HG03066 (cell line): ENCODE measurements around the gene TBC1D1.
A peak's percentile ranks its signal among the peaks of the same experiment; 100 is the strongest.

Source experiments
- ATAC-seq: cut with Tn5 transposase; IDR thresholded peaks from one replicate; pipeline ENCODE4 v1.9.1; 2021; ENCODE audit warnings: low read depth; ENCODE audit not compliant: unreplicated experiment

Gene TBC1D1

DNA sequence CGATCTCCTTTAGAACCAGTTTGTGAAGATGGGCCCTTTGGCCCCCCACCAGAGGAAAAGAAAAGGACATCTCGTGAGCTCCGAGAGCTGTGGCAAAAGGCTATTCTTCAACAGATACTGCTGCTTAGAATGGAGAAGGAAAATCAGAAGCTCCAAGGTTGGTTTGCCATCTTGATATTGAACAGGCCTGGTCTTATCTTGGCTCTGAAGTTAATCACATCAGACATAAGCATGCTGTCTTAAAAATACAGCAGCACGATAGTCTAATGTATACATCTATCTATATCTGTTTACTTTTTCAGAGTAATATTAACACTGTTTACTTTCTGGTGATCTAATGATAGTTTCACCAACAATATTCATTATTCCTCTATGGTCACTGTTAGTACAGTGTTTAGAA lies 199.1 kb downstream of the TBC1D1 start:
- no peak for ATAC-seq

DNA sequence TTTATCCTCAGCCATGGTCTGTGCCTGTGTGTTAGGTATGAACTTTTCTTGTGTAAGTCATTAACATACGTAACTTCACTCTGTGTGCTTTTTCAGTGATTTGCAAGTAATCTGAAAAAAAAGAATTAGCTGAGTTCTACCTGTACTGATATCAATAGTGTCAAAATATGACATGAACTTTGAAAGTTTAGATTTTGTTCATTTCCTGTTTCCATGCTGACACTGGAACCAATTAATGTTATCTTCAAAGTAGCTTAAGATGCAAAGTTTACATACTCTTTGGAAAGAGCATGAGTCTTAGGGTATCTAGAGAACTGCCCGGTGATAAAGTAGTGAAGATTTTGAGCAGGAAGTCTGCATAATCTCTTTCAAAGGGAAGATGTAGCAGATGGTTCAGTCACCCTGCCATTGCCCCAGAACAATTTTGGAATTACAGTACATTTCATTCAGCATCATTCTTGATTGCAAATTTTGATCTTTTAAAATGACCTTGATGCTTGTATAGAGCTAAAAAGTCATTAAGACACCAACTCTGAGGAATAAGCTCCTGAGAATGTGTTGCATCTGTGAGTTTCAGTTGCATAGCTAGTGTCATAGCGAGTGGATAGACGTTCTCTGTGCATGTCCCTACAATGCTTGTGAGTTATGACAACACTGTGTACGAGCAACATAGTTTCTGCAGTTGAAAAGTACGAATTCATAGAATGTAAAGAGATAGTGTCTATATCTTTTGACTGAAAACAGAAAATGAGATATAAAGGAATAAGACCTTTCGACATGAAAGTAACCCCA lies 199.8 kb downstream of the TBC1D1 start:
- ATAC-seq, result no peak

DNA sequence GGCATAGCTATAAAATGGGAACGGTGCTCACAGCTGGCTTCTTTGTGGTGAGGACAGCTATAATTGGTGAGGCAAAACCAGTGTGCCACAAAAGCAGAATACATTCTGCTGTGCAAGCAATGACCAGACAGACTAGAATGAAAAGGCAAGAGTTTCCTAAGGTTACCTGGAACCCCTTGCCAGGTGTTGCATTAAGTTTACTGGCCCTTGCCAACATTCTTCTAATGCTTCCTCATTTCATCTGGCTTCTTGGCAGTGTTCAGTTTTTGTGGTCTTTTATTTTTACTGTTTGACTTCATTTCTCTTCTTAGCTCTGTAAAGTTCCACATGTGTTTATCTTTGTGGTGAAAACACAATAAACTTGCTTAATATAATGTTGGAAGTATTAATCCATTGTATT lies 200.8 kb downstream of the TBC1D1 start:
- ATAC-seq, result no peak

DNA sequence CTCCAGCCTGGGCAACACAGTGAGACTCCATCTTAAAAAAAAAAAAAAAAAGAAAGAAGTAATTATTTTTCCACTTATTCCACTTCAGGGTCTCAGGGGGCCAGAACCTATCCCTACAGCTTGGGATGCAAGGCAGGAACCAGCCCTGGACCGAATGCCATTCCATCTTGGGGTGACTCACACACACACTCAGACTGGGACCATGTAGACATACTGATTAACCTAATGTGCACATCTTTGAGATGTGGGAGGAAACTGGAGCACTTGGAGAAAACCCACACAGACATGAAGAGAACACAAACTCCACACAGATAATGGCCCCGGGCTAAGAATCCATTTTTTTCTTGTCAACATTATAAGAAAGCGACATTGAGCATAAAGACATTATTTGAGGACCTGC lies 201.8 kb downstream of the TBC1D1 start:
- ATAC-seq, result no peak

DNA sequence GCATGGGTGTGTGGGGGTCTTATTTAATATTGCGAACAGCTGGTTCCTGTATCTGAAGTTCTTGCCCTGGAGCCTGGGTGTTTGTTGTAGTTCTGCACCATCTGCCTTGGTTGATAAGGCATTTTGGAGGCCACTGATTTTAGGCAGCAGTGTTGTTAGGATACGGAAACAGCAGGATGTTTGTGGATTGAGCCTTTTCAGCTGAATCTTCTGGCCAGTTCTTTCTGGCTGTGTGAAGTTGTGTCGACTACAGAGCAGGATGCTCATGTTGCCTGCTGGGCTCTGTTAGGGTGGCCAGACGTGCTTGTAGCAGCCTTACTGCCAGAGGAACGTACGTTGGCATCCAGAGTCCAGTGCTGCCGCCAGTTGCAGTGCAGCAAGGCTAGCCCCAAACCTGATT lies 203.5 kb downstream of the TBC1D1 start:
- no peak for ATAC-seq

DNA sequence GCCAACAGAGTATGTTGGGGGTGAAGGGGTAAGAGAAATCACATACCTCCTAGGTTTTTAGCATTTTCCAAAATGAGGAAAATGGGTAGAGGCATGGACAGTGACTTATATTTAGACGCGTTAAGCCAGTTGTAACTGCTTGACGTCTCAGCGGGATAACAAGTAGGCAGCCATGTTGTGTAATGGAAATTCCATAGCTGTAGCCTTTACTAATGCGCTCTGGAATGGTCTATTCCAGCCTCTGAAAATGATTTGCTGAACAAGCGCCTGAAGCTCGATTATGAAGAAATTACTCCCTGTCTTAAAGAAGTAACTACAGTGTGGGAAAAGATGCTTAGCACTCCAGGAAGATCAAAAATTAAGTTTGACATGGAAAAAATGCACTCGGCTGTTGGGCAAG lies 204.8 kb downstream of the TBC1D1 start:
- ATAC-seq, result no peak

DNA sequence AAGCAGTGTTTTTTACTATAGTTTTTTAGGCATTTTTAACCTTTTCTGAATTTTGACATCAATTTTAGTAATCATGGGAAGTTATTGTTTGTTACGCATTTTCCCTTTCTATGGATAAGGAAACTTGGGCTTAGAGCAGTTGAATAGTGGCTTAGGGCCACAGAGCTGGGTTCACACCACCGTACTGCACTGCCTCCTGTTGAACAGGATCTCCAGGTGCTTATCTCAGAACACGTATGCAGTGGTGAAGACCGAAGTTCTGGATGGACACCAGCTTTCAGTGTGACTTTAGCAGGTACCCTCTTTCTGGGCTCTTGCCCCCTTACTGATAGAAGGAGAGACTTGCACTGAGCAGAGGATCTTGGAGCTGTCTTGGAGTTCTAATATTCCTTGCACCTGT lies 206.9 kb downstream of the TBC1D1 start:
- no peak for ATAC-seq

DNA sequence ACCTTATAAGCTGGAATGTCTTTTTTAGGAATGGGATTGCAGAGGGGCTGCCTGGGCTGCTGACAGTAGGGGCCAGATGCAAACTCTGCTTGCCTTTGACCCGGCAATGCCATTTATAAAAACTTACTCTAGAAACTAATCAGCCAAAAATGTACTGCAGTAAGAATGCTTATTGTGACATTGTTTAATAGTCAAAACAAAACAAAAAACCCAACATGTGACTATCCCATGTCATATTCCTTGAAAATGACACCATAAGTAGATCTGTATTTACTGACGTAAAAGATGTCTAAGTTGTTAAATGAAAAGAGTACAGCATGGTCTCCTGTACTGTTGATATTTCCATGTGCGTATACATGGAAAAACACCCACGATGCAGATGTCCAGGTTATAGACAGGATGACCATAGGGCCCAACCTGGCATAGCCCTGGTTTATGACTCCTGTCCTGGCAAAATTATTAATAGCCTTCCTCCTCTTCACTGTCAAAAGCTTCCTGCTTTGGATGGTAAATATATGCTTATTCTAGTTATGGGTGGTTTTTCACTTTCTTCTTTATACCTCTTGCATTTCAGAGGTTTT lies 208.2 kb downstream of the TBC1D1 start:
- ATAC-seq, result no peak

DNA sequence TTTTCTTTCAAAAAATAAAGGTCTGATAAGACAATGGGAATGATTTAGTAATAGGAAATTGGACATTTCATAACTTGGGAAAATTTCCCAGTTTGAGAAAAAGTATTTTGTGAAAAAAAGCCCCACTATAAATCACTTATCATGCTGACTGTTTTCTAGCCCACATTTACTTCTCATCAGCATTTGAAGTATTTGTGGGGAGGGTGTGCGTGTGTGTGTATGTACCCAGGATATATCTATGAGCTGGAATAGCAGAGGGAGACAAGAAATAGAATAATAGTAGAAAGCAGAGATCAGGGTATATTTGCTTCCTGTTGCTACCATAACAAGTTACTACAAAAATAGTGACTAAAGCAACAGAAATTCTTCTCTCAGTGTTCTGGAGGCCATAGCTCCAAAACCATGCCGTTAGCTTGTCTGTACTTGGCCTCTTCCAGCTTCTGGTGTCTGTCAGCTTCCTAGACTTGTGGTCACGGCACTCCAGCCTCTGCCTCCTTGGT lies 209.1 kb downstream of the TBC1D1 start:
- no peak for ATAC-seq

DNA sequence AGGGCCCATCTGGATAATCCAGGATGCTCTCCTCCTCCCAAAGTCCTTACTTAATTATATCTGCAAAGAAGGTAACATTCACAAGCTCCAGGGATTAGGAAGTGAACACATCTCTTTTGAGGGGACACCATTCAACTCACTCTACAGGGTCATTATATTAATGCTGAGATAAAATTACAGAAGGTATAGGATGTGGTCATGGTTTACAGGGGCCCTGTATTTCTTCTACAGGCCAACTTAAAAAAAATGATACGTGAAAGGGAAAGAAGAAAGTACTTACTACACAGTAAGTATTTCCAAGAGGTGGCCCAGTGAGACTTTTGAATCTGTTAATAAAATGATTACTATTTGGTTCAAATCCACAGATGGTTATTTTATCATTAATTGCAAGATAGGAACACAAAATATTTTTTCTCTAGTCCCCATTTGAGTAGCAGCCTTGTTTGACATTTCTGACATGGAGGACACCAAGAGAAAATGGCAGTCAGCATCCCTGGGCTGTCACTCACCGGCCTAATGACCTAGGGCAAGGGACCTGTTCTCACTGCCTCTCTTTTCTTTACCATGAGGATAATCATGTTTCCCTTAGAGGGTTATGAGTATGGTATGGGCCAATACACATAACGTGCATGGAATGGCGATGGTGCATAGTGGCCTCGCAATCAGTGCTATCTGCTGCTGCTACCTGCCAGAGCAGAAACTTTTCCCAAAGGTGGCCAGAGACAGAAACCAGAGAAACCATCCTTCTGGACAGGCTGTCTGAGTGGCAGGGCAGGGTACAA lies 209.8 kb downstream of the TBC1D1 start:
- ATAC-seq, result no peak

DNA sequence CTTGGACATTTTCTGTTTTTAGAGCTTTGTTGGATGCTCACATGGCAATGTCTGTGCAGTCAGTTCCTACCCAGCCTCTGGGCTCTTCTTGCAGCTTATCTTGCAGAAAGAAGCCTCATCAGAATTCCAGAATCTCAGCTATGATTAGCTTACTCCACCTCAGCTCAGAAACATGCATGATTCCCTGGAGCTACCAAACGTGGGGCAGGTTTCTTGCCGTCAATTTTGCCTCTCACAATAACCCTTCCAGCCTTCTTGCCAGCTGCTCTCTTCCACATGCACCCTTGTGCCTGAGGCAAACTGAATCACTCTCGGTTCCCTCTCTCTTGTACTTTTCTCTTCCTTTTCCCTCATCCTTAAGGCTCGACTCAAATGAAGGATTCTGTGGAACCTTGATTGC lies 210.7 kb downstream of the TBC1D1 start:
- ATAC-seq, result no peak

DNA sequence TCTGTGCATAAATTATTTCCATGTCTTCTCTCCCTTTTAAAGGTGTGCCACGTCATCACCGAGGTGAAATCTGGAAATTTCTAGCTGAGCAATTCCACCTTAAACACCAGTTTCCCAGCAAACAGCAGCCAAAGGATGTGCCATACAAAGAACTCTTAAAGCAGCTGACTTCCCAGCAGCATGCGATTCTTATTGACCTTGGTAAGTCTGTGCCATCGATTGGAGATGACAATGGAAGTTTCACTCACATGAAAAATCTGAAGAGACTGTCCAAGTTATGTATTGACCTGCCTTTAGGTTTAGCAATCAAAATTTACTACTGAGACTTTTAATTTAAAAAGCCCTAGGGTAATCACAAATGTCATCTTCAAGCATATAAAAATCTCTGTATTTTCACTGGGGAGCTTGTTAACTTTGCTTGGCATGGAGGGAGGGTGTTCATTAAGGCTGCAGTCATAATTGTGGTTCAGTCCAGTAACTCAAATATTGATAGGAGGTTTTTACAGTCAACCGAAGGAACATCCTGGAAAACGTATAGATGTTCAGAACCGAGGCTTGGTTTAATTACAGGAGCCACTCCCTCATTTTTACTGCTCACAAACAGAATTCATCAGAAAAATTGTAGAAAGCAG lies 212.2 kb downstream of the TBC1D1 start:
- ATAC-seq, result no peak

DNA sequence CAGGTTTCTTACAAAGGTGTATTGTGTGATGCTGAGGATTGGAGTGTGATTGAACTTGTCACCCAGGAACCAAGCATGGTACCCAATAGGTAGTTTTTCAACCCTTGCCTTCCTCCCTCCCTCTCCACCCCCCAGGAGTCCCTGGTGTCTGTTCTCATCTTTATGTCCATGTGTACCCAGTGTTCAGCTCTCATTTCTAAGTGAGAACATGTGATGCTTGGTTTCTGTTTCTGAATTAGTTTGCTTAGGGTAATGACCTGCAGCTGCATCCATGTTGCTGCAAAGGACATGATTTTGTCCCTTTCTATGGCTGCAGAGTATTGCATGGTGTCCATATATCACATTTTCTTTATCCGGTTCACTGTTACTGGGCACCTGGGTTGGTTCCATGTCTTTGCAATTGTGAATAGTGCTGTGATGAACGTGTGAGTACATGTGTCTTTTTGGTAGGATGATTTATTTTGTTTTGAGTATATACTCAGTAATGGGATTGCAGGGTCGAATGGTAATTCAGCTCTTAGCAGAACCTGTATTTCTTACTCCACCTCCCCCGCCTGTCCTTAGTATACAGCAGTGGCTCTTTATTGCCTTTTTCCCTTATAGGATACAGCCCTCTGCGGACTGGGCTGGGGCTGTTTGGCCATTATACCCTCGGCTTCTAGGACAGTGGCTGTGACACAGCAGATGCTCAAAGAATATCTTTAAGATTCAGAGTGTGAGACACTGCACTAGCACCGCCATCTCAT lies 214.8 kb downstream of the TBC1D1 start:
- peak; percentile 88 for ATAC-seq

DNA sequence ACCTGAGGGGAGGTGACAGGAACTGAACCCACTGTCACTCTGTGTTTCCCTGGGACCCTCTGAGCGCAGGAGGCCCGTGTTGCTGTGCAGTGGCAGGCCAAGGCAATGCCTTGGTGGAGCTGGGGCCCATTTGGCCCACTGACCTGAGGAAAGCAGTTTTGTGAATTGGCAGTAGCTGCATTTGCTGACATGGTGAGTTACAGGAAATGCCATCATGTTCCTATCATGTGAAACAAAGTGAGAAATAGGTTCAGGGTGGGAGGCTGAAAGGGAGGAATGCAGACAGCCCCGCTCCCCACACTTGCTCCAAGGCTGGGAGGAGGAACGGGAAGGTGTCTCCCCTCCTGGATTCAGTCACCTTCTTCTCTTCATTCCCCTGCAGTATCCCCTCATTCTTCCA lies 215.4 kb downstream of the TBC1D1 start:
- no peak for ATAC-seq

DNA sequence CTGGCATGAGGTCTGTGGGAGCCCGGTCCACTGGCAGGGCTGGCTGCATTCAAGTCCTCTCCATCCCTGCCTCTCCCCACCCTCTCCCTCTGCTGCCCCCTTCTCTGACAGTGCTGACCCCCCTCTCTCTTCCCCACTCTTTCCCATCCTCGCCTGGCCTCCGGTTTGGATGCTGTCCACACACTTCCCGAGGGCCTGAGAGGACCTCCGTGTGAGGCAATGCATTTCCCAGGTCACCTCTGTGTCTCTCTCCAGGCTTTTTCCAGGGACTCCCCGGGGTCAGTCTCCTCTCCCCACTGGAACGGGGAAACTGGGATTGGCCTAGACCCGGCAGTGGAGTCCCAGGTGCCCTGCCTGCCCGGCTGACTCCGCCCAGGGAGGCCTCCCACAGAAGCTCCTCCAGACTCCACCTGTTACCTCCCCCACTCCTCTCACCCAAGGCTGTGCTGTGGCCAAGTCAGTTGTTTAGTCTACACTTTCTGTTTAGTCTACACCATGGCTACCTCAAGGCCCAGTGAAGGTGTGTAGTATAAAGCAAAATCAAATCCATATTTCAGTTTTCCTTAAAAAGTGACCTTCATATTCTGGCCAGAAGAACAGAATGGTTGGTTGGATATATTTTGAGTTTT lies 216.1 kb downstream of the TBC1D1 start:
- ATAC-seq, result no peak

DNA sequence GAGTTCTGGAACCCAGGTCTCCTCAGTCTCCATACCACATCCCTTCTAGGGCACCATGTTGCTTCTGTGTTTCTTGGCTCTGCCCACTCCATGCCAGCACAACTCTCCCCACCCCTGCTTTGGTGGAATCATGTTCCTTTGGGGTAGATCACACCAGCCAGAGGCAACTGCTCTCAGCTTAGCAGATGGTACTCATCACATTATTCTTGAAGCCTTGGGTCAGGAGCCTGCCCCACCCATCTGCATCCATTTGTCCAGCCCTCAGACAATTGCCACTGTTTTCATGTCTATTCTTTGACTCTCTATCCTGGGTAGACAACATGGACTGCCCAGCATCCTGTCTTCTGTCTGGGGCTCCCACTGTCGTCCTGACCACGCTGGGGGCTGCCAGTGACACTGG lies 216.9 kb downstream of the TBC1D1 start:
- ATAC-seq, result no peak

DNA sequence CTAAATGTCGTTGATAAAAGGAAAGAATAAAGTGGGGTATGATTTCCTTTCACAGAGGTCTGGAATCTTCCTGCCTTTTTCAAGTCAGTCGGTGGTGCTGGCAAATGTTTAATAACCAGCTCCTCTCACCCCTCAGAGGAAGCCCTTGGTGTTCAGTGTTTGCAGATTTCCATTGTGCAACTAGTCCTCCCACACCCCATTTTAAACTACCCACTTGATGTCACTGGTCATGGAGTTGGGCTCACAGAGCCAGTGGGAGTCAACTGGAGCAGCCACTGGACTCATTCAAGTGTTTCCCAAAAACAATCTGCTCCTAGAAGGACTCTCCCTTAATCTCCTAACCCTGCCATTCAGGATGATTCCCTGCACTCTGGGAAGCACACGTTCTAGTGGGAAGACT lies 218.5 kb downstream of the TBC1D1 start:
- no peak for ATAC-seq

DNA sequence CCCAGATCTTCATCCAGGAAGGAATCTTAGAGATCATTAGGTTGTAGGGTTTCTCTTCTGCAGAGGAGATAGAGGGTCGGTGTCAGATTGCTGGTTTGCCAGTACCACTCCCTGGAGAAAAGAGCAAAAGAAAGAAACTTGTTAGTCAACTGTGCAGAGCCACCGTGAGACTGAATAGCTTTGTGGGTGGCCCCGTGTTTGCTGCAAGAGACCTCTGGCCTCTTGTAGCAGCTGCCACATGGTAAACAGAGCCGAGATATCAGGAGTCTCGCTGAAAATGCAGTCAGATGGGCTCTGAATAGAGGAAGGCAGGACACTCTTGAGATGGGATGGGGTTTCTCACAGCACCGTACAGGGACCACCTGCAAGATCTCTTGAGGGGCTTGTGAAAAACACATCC lies 219.0 kb downstream of the TBC1D1 start:
- no peak for ATAC-seq

DNA sequence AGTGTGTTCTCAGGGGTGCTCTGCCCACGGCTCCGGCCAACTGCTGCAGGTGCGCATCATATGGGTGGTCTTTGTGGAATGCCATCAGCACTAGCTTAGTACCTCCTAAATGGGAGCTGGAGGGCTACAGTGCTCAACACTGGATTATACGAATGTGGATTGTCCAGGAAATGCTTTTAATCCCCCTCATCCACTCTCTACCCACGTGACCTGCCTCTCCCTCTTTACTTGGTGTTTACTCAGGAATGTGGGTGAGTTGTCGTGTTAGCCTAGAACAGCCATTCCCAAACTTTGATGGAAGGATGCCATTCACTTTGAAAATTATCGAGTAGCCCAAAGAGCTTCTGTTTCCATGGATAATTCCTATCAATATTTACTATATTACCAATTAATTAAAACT lies 220.1 kb downstream of the TBC1D1 start:
- no peak for ATAC-seq

DNA sequence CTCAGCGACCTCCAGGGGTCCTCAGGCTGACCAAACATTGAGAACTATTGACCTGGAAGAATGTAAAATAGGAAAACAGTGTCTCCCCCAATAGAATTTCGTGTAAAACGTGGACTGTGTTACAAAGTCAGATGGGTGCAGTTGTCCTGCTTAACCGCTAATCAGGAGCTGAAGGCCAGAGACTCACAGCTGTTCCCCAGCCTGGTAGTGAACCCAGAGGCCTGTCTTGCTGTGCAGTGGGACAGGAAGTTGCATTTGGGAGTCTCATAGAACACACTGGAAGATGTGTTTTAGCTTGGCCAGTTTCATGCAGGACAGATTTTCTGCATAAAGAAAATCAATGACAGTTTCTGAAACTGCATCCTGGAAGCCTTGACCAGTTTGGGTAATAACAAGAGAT lies 220.8 kb downstream of the TBC1D1 start:
- ATAC-seq, result no peak
